Ammon's horn (tissue), 1 donor: ENCODE measurements around the gene MYBPC1.
"Not testable (repeated sequence)": the region's sequence is repeated elsewhere in the genome, so short reads cannot be mapped to it uniquely, and the experiment has no call there.

Source experiments
- DNase-seq: peaks from one replicate; pipeline ENCODE4 v3.0.0-alpha.2; 2016; ENCODE audit warnings: low spot score

Gene MYBPC1, protein sequence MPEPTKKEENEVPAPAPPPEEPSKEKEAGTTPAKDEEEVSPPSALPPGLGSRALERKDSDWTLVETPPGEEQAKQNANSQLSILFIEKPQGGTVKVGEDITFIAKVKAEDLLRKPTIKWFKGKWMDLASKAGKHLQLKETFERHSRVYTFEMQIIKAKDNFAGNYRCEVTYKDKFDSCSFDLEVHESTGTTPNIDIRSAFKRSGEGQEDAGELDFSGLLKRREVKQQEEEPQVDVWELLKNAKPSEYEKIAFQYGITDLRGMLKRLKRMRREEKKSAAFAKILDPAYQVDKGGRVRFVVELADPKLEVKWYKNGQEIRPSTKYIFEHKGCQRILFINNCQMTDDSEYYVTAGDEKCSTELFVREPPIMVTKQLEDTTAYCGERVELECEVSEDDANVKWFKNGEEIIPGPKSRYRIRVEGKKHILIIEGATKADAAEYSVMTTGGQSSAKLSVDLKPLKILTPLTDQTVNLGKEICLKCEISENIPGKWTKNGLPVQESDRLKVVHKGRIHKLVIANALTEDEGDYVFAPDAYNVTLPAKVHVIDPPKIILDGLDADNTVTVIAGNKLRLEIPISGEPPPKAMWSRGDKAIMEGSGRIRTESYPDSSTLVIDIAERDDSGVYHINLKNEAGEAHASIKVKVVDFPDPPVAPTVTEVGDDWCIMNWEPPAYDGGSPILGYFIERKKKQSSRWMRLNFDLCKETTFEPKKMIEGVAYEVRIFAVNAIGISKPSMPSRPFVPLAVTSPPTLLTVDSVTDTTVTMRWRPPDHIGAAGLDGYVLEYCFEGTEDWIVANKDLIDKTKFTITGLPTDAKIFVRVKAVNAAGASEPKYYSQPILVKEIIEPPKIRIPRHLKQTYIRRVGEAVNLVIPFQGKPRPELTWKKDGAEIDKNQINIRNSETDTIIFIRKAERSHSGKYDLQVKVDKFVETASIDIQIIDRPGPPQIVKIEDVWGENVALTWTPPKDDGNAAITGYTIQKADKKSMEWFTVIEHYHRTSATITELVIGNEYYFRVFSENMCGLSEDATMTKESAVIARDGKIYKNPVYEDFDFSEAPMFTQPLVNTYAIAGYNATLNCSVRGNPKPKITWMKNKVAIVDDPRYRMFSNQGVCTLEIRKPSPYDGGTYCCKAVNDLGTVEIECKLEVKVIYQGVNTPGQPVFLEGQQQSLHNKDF

DNA sequence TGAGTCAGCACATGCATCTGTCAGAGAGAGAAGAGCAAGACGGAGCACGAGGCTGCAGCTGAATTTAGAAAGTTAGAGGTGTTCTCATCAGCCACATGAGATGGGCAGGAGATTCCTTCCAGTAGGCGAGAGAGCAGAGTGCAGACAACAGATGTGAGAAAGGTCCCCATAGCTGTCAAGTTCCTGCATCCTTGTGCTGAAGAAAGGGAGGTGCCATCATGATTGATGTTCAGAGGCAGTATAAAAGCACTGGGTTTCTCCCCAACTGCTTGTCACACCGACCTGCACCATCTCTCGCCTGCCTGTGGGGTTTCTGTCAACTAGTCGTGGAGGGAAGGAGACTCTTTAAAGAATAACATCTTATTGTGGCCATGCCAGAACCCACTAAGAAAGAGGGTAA, at the start of gene MYBPC1:
Gene MYBPC1, plus strand, starts transcription at position 272 of the 400 bp plus-strand sequence. Its CDS starts 100 bp downstream, at position 372.
- no peak for DNase-seq

DNA sequence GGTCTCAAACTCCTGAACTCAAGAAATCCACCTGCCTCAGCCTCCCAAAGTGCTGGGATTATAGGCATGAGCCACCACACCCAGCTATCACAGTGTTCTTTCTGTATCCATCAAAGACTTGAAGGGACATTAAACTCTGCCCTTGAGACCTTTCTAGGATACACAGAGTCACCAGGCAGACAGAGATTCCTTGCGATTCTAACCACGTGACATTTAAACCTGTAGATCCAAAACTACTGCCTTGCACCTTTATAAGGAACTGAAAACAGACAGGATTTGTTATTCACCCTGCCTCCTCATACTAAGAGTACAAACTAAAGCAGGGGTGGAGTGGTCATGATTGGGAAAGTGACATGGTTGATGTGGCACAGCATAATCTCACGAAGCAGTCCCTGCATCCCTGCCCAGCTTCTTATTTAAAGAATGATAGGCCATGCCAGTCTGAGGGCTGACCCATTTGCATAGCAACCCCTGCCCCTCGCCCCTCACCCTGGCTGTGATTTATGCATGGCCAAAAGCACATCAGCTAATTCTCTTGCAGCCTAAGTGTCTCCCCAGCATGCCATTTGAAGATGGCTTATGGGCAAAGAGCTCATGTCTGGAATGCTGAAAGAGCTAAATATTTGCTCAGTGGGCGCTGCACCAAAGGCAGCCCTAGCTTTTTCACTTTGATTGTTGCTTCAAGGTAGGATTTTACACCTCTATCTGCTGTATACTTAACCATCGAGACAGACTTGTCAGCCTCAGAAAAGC, 43.2 kb upstream of the MYBPC1 start:
- DNase-seq: no peak

DNA sequence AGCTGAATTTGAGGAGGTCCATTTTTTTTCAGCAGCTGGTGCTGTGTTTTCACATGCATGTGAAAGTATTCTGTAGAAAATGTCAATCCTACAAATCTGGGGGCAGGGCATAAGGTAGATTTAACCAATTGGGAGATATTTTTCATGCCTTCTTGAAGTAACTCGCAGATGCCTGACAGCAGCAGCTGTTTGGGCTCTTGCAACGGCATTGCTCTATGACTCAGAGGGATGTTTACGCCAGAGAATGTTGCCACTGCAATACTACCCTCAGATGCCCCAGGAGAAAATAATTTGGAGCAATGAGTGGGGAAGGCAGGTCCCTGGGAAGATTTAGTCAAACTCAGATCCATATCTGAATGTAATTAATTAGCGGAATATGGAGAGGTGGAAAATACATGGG, 42.5 kb upstream of the MYBPC1 start:
- DNase-seq: peak; percentile 12

DNA sequence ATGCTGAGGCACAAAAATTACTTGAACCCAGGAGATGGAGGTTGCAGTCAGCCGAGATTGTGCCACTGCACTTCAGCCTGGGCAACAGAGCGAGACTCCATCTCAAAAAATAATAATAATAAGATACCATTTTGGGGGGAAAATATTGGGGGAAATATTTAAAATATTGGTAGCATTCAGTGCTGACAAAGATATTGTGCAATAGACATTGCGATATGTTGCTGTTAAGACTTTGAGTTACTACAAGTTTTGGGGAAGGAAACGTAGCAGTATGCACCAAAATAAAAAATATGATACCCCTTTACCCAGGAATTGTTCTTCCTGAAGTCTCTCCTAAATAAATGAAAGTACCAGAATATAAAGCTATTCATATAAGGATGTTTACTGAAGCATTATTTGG, 37.7 kb upstream of the MYBPC1 start:
- no peak for DNase-seq

DNA sequence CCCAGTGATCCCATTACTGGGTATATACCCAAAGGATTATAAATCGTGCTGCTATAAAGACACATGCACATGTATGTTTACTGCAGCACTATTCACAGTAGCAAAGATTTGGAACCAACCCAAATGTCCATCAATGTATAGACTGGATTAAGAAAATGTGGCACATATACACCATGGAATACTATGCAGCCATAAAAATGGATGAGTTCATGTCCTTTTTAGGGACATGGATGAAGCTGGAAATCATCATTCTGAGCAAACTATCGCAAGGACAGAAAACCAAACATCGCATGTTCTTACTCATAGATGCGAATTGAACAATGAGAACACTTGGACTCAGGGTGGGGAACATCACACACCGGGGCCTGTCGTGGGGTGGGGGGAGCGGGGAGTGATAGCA, 36.0 kb upstream of the MYBPC1 start:
- not testable (repeated sequence) for DNase-seq

DNA sequence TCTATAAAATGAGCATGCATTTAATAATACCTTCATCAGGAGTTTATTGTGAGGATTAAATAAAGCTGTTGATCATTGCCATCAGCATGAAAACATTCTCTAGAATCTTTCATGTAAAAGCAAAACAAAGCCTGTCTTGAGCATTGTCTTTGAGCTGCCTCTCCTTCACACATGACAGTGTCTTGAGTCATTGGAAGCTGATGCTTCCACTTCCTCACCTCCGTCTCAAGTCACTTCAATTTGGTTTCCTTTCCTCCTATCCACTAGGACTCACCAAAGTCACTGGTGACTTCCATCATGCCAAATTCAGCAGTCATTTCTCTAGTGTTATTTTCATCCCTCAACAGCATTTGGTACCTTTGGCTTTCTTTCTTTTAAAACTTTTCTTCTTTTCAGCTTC, 31.6 kb upstream of the MYBPC1 start:
- DNase-seq: no peak

DNA sequence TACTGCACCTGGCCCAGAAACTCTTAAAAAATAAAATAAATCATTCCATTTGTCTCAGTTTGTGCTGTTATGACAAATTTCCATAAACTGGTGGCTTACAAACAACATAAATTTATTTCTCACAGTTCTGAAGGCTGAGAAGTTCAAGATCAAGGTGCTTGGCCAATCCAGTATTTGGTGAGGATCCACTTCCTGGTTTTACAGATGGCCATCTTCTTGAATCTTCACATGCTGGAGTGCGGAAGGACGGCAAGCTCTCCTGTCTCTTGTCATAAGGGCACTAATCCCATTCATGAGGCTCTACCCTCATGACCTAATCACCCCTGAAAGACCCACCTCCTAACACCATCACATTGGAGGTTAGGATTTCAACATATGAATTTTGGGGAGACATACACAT, 29.9 kb upstream of the MYBPC1 start:
- peak; percentile 4 for DNase-seq

DNA sequence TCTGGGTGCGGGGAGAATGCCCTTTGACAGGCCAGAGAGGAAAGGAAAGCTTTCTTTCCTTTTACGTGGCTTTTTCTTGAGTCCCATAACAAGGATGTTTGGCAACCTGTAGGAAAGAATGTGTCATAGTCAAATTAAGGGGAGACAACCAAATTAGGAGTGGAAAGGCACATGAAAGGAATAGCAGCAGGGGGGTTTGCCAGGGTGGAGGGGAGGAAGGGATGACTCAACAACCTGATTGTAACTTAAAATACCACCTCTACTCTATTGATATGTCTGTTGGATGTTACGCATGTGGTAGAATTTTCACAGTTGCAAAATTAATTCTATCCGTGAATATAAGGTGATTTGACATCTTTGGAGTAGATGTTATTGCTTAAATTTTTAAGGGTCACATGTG, 28.5 kb upstream of the MYBPC1 start:
- DNase-seq: no peak

DNA sequence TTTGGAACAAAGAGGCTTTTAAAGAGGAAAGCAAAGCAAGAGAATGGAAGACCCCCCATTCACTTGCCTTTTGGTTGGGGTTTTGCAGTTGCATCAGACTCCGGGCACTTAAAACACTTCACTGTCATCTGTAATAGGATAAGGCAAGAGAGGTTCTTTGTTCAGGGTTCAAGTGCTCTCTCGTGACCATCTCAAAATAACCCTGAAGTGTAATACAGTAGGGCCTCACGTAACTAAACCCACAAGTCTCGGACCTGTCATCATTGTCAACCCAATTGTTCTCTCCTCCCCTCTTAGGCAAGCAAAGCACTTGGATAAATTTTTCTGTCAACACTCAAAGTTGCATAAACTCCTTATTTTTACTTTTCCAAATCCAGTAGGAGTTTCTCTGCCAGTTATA, 26.9 kb upstream of the MYBPC1 start:
- no peak for DNase-seq

DNA sequence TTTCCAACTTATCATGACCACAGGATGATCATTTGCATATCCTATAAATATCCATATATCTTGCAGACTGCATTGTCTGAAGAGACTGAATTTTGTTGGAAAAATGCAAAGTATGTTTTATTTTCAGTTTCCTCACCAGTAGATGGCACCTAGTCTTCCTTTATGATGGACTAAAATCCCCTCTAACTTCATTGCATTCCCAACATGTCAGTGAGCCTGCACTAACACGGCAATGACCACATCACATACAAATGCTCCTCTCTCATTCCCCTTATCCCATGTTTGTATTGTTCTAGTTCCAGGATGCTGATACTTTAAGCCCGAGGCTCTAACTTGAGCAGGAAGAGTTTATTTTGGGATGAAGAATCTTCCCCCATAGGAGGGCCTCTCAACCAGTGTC, 24.7 kb upstream of the MYBPC1 start:
- peak; percentile 62 for DNase-seq

DNA sequence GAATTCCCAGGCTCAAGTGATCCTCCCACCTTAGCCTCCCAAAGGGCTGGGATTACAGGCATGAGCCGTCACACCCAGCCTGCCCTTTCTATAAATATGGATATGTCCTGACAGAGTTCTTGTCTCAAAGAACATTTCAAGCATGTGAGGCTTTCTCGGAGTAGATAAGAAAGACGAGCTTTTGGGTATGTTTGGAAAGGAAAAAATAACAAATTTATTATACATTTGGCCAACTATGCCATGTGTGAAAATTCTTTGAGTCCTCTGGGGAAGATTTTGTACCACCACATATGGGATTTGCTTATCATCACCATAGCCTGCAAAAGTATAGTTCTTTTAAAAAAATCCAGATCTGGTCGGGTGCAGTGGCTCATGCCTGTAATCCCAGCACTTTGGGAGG, 23.7 kb upstream of the MYBPC1 start:
- no peak for DNase-seq

DNA sequence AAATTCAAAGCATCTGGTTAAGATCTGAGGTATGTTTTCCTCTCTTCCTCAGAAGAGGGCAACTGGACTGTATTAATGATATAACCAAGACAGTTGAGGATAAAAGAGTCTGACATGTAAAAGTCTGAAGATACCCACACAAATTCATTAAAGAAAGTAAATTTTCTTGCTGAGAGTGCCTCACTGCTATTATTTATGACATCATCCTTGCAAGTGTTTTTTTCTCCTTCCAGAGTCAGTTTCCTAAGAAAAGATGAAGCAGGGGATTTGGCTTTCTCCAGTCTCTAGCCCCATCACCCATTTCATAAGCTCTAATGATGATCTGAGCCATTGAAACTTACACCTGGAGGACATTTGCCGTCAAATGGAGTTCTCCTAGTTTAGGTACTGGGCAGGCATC, 21.0 kb upstream of the MYBPC1 start:
- no peak for DNase-seq

DNA sequence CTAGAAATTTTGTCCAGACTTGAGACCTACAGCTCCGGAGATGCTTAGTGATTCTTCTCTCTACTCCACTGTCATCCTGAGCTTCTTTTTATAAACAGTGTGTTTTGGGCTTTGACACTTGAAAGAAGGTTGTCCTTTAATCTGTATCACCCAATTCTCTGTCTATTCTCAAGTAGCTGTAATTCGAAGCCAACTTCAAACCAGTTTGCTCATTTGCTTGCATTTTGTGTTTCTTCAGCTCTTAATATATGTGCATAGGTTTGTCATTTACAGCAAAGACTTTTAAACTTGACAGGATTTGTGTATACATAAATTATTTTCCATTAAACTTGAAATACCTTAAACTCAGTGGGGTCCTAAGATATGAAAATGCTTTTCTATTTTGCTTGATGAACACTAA, 16.4 kb upstream of the MYBPC1 start:
- no peak for DNase-seq

DNA sequence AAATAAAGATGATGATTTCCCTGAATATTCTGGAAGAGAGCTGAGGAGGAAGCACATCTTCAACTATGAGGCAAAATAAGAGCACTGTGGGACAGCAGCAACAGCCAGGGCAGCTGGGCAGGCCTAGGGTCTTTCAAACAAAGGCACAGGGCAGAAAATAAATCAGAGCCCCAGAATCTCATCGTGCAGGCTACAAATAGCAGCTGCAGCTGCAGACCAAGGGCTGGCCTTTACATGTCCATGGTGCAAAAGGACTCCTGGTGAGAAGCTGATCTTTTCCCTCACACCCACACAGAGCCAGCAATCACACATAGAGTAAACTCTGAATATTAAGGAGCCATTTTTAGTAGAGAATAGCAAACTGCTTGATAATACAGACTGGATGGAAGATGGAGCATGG, 13.6 kb upstream of the MYBPC1 start:
- no peak for DNase-seq

DNA sequence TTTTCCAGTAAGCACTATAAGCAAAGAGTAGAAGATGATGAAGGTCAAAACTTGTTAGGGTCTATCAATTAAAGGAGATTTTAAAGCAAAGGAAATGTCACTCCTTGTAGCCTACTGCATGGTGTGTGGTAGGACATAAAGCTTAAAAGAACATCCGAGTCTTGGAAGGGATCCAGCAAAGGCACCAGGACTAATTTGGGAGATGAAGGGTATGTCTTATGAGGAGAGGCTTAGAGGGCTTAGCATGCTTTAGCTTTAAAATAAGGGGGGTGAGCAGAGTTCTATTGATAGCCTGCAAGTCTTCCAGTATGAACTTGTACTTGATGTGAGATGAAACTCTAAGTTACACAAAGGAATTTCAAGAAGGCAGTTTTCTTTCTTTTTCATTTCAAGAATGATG, 11.8 kb upstream of the MYBPC1 start:
- no peak for DNase-seq

DNA sequence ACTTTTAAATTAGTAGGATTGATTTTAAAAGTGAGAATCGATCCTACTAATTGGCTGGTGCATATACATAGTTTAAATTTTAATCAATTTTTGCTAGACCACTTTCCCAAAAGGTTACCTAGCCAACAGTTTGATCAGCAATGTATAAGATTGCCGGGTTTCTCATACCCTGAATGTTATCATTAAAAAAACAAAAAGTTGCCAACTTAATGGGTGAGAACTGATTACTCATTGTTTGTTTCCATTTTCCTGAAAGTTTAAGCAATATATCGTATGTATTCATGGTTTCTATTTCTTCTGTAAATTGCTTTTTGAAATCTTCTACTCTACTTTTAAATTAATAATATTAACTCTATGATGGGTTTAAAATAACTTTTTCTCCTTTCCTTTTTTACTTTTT, 4.4 kb upstream of the MYBPC1 start:
- no peak for DNase-seq

DNA sequence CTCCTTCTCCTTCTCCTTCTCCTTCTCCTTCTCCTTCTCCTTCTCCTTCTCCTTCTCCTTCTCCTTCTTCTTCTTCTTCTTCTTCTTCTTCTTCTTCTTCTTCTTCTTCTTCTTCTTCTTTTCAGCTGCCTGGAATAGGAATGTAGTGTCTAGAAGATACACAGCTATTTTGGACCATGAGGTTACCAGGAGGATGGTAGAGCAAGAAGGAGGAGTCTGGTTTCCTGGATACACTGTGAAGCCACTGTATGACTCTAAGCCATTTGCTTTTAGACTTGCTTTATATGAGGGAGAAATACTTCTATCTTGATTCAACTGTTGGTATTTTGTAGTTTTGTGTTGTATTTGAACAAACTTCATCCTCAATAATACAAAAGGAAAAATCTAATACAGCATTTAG, 3.0 kb upstream of the MYBPC1 start:
- no peak for DNase-seq

DNA sequence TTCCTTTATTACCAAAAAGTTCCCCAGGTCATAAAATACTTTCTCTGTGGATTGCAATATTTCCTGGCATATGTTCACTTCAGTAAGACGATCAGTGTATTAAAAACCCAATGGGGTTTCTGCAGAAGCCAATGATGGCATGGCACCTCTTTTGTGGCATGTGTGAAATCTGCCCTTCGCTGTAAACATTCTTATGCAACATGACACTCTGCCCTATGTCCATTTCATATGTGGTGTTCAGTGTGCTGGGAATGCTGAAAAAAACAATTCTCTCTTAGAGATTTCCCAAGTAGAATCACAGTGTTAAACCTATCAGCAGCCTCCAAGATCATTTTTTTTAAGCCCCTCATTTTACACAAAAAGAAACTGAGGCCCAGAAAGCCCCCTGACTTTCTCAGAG, 2.3 kb upstream of the MYBPC1 start:
- no peak for DNase-seq

DNA sequence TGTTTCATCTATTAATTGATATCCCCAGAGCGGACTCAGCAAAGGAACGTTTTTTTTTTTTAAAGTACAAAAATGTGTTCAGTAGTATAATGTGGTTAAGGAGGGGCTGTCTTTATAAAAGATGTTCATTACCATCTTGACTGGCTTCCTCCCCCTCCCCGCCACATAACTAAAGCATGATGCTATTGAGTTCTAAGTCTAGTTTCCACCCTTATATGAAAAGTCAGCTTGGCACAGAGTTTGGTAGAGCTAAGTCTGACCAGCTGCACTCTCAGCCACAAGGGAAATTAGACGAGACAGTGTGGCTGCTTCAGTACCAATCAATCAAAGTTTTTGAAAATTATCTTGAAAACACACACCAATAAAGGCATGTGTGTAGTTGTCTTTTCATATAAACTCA, 1.9 kb upstream of the MYBPC1 start:
- no peak for DNase-seq

DNA sequence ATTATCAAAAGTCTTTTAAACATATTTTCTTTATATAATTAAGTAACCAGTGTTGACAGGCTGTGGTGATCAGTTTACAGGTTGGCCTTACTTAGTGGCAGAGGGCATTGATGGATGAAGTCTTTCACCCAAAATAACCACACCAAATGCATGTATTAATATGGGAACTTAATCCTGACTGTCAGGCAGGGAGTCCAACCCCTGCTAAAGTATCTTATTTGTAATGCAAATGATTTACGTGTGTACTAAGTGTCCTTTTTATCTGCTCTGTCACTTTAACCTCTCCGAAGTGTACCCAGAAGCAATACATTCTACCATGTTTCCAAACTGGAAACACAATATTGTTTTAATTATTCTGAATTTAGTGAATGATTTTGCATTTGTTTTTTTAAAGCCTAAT, 1.4 kb downstream of the MYBPC1 start:
- DNase-seq: no peak

DNA sequence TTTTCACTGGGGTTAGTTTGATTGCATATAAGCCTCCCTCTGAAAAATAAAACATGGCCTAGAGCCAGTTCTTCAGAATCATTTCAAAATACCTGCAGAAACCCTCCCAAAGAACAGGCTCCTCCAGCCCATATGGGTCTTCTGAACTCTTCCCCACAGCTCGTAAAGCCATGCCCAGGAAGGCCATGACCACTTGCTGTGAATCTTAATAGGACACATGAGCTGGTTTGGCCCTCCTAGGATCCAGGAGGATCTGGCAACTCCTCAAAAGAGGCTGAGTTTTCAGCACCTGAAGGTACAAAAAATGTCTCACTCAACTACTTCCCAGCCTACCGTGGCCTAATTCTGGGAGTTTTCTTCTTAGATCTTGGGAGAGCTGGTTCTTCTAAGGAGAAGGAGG, 2.4 kb downstream of the MYBPC1 start:
- no peak for DNase-seq

DNA sequence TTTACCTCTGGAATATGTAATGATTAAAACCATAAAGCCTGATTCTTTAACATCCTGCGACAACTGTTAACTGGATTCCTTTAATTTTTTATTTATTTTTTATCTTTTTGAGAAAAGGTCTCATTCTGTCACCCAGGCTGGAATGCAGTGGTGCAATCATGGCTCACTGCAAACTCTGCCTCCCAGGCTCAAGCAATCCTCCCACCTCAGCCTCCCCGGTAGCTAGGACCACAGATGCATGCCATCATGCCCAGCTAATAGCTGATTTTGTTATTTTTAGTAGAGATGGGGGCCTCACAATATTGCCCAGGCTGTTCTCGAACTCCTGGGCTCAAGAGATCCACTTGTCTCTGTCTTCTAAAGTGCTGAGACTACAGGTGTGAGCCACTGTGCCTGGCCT, 3.7 kb downstream of the MYBPC1 start:
- no peak for DNase-seq
